ENCODE results near the gene TMEM156. TPM values are rescaled to one million over a fixed set of nuclear protein-coding genes. Genes with fewer than 3 reads are reported as not detected.

The TMEM156 gene
- total and polyA plus RNA-seq, 10 of the 15 experiments (the other 5 are each of a cell fraction or from before 2014, with no cell fraction given) = 20.8 to 48.3 (median 32.7) TPM

DNA sequence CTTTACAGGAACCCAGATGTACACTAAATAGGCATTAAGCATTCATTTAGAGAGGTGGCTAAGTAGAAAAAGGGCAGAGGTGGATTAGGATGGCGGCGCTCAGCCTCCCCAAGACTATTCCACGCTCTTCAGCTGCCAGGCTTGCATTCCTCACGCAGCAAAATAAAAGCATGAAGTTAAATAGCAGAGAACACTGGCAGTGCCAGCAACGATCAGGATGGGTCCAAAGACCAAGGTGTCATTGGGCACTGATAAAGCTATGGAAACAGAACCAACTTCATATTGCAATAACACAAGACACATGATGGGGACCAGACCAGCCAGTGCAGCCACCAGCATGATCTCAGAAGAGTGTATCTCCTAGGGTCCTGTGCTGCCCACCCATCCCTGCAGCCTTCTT is 42.0 kb downstream of the TMEM156 start:
- FAIRE-seq (no peak), ATAC-seq (no peak), DNase-seq (ENCODE audit: low read depth, low spot score) (no peak)
- ChIA-PET CTCF (no interaction called here), RAD21 (ENCODE audit: unreplicated experiment) (no interaction called here), POLR2A (no interaction called here), SMC1A (ENCODE audit: uncharacterized antibody, unreplicated experiment) (interaction anchor here (1.4 to 1.8 kb wide), 2 partner anchors 28 to 34 kb away, joined by 3 to 4 read pairs; no protein-coding TSS in a partner anchor)
- no peak overlapping the region for H3K27ac ChIP-seq (ENCODE audit: control insufficient read depth, insufficient read depth)
- no peaks in the 10 kb centered on the region for H3K9me3 ChIP-seq (replicated peaks; ENCODE audit: control insufficient read depth, insufficient read depth, low read length)
- H3K4me3 ChIP-seq = no peak overlapping the region
- peaks cover 27% of the 10 kb centered on the region for H3K4me1 ChIP-seq (ENCODE audit: control insufficient read depth, insufficient read depth, low read length)
- H3K36me3 ChIP-seq (ENCODE audit: control insufficient read depth in 2 of 2, insufficient read depth in 2 of 2, low read length in 1 of 2) = peaks cover 3 to 15% of the 10 kb centered on the region in 2 experiments; a peak in 3 of 4 replicates
- no peaks in the 10 kb centered on the region for H3K79me2 ChIP-seq (ENCODE audit: control insufficient read depth, insufficient read depth, low read length)
- WGBS (ENCODE audit: insufficient coverage, insufficient replicate concordance, low lambda C conversion rate, missing lambda C conversion rate) = 100% methylated on average over 5 of the region's 5 CpGs
- H3K4me2 ChIP-seq (ENCODE audit: control insufficient read depth, insufficient read depth) = no peak overlapping the region
- H3K27me3 ChIP-seq (replicated peaks in 1 of 2; ENCODE audit: control insufficient read depth in 2 of 2, insufficient read depth in 2 of 2, low read length in 1 of 2) = no peaks in the 10 kb centered on the region
- in situ Hi-C loops (cut with MboI) = no loop called here
- no peak overlapping the region for H3K9ac ChIP-seq (ENCODE audit: control insufficient read depth, insufficient read depth, low read length)
- H2AFZ ChIP-seq (ENCODE audit: control insufficient read depth, low read depth, low read length) = no peak overlapping the region
- H4K20me1 ChIP-seq (ENCODE audit: control insufficient read depth, insufficient read depth) = no peaks in the 10 kb centered on the region
- BruUV-seq (replicated peaks) = no TSS peak
- intact Hi-C loops (cut with micrococcal nuclease; ENCODE audit: unreplicated experiment) = loop anchor here (5.0 kb wide), 2 partner anchors 88 to 147 kb away; no protein-coding TSS in a partner anchor
- TF ChIP-seq CBFB (IDR thresholded peaks at IDR 0.05; ENCODE audit: low read depth) (no peak), RFX5 (IDR thresholded peaks at IDR 0.05; ENCODE audit: low read depth, low read length) (no peak), ZNF217 (IDR thresholded peaks at IDR 0.05) (no peak), PAX5 (IDR thresholded peaks at IDR 0.05; ENCODE audit: borderline replicate concordance, low read depth, low read length) (no peak), CBX5 (IDR thresholded peaks at IDR 0.05; ENCODE audit: low read depth) (no peak), KDM1A (IDR thresholded peaks at IDR 0.05; ENCODE audit: borderline replicate concordance) (no peak), IKZF1 (conservative IDR thresholded peaks at IDR 0.05) (no peak), NR2F1 (conservative IDR thresholded peaks at IDR 0.05) (no peak)

DNA sequence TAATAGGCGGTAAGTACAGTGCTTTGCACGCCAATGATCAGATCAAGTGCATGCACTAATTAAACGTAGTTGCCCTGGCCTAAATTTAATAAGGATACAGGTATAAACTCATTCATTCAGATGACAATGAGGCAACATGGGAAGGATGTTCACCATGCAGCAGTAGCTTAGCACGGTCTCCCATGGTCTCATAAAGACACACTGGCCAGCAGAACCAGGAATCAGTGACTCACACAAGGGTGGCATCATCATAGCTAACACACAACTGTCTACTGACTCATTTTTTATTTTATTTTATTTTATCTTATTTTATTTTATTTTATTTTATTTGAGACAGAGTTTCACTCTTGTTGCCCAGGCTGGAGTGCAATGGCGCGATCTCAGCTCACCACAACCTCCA is 42.7 kb downstream of the TMEM156 start:
- H3K4me2 ChIP-seq (ENCODE audit: control insufficient read depth, insufficient read depth) = no peak overlapping the region
- ATAC-seq = no peak
- BruUV-seq (replicated peaks) = no TSS peak
- no peak overlapping the region for H3K4me3 ChIP-seq
- ChIA-PET POLR2A (interaction anchor here (0.8 kb wide), 1 partner anchor 24 kb away, joined by 3 read pairs; no protein-coding TSS in a partner anchor), RAD21 (ENCODE audit: unreplicated experiment) (no interaction called here), CTCF (no interaction called here), SMC1A (ENCODE audit: uncharacterized antibody, unreplicated experiment) (interaction anchor here (0.5 to 2.2 kb wide), 5 partner anchors 9 to 864 kb away, joined by 3 to 5 read pairs (median 3); no protein-coding TSS in a partner anchor)
- no peaks in the 10 kb centered on the region for H3K79me2 ChIP-seq (ENCODE audit: control insufficient read depth, insufficient read depth, low read length)
- H3K9ac ChIP-seq (ENCODE audit: control insufficient read depth, insufficient read depth, low read length) = no peak overlapping the region
- intact Hi-C loops (cut with micrococcal nuclease; ENCODE audit: unreplicated experiment) (no loop called here), in situ Hi-C loops (cut with MboI) (no loop called here)
- FAIRE-seq = no peak
- H4K20me1 ChIP-seq (ENCODE audit: control insufficient read depth, insufficient read depth) = no peaks in the 10 kb centered on the region
- no peak overlapping the region for H2AFZ ChIP-seq (ENCODE audit: control insufficient read depth, low read depth, low read length)
- H3K27ac ChIP-seq (ENCODE audit: control insufficient read depth, insufficient read depth) = no peak overlapping the region
- H3K4me1 ChIP-seq (ENCODE audit: control insufficient read depth, insufficient read depth, low read length) = peaks cover 33% of the 10 kb centered on the region
- no peaks in the 10 kb centered on the region for H3K9me3 ChIP-seq (replicated peaks; ENCODE audit: control insufficient read depth, insufficient read depth, low read length)
- no peak for DNase-seq (ENCODE audit: low read depth, low spot score)
- H3K36me3 ChIP-seq (ENCODE audit: control insufficient read depth in 2 of 2, insufficient read depth in 2 of 2, low read length in 1 of 2) = peaks cover 1 to 12% of the 10 kb centered on the region in 2 experiments; a peak in 2 of 4 replicates
- WGBS (ENCODE audit: insufficient coverage, insufficient replicate concordance, low lambda C conversion rate, missing lambda C conversion rate) = over 99% methylated on average over 6 of the region's 6 CpGs
- H3K27me3 ChIP-seq (replicated peaks in 1 of 2; ENCODE audit: control insufficient read depth in 2 of 2, insufficient read depth in 2 of 2, low read length in 1 of 2) = no peaks in the 10 kb centered on the region
- no peak for TF ChIP-seq CHD4 (IDR thresholded peaks at IDR 0.05)
- TF ChIP-seq KAT2A (conservative IDR thresholded peaks at IDR 0.05; ENCODE audit: control insufficient read depth, low read depth, low read length) = no peak
- TF ChIP-seq SIN3A (IDR thresholded peaks at IDR 0.05; ENCODE audit: low read depth, low read length) = no peak
- TF ChIP-seq IRF4 (IDR thresholded peaks at IDR 0.05; ENCODE audit: low read depth, low read length) = no peak
- TF ChIP-seq, protein P1, sequence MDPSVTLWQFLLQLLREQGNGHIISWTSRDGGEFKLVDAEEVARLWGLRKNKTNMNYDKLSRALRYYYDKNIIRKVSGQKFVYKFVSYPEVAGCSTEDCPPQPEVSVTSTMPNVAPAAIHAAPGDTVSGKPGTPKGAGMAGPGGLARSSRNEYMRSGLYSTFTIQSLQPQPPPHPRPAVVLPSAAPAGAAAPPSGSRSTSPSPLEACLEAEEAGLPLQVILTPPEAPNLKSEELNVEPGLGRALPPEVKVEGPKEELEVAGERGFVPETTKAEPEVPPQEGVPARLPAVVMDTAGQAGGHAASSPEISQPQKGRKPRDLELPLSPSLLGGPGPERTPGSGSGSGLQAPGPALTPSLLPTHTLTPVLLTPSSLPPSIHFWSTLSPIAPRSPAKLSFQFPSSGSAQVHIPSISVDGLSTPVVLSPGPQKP (IDR thresholded peaks at IDR 0.05; ENCODE audit: low read depth, low read length) = no peak
- no peak for TF ChIP-seq TCF3 (IDR thresholded peaks at IDR 0.05; ENCODE audit: borderline replicate concordance, insufficient read depth, low read depth, low read length)
- no peak for TF ChIP-seq GABPA (IDR thresholded peaks at IDR 0.05; ENCODE audit: low read depth)
- TF ChIP-seq SMAD5 (IDR thresholded peaks at IDR 0.05; ENCODE audit: low read depth) = no peak
- TF ChIP-seq NR2C2 (IDR thresholded peaks at IDR 0.05; ENCODE audit: borderline replicate concordance, control insufficient read depth, insufficient read length, low read depth) = no peak
- no peak for TF ChIP-seq RAD51 (IDR thresholded peaks at IDR 0.05)
- TF ChIP-seq, protein P2, sequence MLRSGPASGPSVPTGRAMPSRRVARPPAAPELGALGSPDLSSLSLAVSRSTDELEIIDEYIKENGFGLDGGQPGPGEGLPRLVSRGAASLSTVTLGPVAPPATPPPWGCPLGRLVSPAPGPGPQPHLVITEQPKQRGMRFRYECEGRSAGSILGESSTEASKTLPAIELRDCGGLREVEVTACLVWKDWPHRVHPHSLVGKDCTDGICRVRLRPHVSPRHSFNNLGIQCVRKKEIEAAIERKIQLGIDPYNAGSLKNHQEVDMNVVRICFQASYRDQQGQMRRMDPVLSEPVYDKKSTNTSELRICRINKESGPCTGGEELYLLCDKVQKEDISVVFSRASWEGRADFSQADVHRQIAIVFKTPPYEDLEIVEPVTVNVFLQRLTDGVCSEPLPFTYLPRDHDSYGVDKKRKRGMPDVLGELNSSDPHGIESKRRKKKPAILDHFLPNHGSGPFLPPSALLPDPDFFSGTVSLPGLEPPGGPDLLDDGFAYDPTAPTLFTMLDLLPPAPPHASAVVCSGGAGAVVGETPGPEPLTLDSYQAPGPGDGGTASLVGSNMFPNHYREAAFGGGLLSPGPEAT (IDR thresholded peaks at IDR 0.05; ENCODE audit: low read depth) = no peak

Measured in GM12878 (cell line).